Lower leg skin (tissue), 3 donors: Measurements from ENCODE around the gene CHST8.

Experiments
- CTCF ChIP-seq, 3 donors: fragments of 450-650 bp; IDR thresholded peaks; one replicate each; pipeline ENCODE4 v1.5.1; 2016; ENCODE audit warnings: antibody characterized with exemption in 3 of 3, mild to moderate bottlenecking in 3 of 3, moderate library complexity in 2 of 3
- POLR2A ChIP-seq, 2 donors: fragments of 450-650 bp; IDR thresholded peaks; one replicate each; pipeline ENCODE4 v1.6.1; 2016 to 2017; ENCODE audit warnings: antibody characterized with exemption in 2 of 2, mild to moderate bottlenecking in 1 of 2, moderate library complexity in 1 of 2

GRCh38 chr19:33755099-33756035, 133.6 kb downstream of the CHST8 start:
- TF ChIP-seq POLR2A (IDR thresholded peaks at IDR 0.05) (no peak), CTCF (IDR thresholded peaks at IDR 0.05) (no peak)
